ENCODE measurements around the gene IGFL1.
"Not testable (repeated sequence)": the region's sequence is repeated elsewhere in the genome, so short reads cannot be mapped to it uniquely, and the experiment has no call there.

Gene IGFL1

DNA sequence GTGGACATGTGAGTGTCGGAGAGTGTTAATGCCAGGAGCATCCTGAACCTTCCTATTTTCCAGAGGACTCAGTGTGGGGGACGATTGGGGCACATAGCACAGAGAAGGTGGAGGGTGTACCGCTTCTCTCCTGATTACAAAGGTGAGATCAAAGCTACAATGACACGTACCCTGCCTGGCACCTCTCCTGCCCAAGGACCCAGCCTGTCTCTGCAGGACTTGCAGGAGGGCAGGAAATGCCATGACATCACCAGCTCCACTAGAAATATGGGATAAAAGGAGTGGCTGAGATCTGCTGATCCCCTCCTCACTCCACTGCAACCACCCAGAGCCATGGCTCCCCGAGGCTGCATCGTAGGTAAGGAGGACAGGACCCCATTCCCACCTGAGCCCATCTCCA, at the start of gene IGFL1:
Gene IGFL1 (plus strand): TSS at position 301 of the 400 bp plus-strand sequence. CDS start 33 bp downstream, at position 334.
- DNase-seq: no peak

DNA sequence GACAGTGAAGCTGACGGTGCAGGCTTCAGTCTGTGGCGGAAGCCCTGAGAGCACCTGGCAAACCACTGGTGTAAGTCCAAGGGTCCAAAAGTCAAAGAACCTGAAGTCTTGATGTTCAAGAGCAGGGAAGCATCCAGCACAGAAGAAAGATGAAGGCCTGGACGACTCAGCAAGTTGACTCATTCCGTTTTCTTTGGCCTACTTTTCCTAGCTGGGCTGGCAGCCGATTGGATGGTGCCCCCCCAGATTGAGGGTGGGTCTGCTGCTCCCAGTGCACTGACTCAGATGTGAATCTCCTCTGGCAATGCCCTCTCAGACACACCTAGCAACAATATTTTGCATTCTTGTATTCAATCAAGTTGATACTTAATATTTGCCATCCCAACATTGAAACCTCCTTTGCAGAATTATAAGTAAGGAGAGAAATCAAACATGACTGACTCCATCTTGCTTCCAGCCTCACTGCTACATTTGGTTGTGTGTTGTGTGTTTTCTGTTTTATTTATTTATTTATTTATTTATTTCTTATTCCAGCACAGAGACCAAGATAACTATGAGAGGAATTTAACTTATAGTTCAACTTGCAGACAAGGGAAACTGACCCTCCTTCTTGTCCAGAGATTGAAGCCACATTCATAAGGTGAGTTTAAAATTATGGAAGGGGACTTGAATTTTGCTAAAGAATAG, 48.7 kb upstream of the IGFL1 start:
- peak; percentile 23 for DNase-seq

DNA sequence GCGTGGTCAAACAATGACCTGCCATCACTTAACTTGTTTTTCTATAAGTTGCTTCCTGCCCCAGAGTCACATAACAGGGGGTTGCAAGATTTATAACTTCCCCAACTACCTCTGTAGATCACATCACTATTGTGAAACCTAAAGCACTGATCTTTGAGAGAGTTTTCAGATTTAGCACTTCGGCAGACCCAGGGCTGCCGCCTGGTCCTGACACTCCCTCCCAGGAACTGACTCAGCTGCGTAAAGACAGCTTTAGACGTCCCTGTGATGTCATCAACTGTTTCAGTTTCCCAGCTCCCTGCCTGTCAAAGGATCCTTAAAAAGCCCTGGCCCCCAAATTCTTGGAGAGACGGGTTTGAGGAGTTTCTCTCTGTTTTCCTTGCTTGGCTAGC, 48.2 kb upstream of the IGFL1 start:
- no peak for DNase-seq

DNA sequence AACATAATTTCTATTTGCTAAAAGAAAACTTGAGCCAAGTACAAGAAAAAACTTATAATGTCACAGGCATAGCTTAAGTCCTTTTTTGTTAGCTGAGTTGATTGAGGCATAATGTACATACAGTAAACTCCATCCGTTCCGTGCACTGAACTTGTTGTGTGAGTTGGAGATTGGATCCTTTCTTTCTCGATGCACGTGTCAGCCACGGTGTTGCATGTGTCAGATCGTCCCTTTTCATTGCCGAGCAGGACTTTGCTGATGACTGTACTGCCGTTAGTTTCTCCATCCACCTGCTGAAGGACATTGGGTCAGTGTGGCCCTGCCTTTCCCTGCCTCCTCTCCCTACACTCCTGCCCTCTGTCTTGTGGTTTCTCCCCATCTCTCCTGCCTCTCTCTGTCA, 47.1 kb upstream of the IGFL1 start:
- no peak for DNase-seq

GRCh38 chr19:46184775-46185710, 44.5 kb upstream of the IGFL1 start:
- DNase-seq: not testable (repeated sequence)

GRCh38 chr19:46186101-46186716, 43.3 kb upstream of the IGFL1 start:
- no peak for DNase-seq

GRCh38 chr19:46186717-46187101, 42.8 kb upstream of the IGFL1 start:
- no peak for DNase-seq

DNA sequence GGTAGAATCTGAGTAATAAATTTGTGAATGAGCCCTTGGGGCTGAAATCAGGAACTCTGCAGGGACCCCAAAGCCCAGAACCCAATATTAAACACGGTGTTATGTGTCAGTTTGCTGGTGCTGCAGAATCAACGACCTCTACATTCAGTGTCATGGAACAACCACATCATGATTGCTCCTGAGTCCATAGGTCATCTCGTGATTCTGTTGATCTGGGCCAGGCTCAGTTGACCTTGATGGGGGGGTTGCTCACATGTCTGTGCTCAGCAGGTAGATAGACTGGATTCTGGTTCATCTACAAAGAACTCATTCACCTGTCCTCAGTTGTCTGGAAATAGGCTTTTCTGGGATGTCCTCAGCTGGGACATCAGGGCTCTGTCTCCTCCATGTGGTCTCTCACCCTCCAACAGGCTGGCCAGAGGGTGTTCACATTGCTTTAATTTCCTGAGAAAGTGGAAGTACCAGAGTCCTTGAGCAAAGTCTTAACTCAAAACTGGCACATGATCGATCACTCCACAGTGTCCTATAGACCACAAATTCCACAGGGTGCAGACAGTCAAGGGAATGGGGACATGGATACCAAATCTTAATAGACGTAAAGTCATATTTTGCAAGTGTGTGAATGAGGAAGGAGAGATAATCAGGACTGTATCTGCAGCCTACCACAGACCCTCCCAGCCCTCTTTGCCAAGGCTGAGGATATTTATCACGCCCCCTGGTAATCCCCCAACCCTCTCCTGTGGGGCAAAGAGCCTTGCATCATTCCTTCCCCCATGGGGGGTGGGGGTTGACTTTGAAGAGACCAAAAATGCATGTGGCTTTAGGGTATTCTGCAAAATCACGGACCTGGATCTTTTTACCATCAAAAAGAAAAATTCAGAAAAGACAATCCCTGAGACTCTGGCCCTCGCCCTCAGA, 39.3 kb upstream of the IGFL1 start:
- DNase-seq: no peak

GRCh38 chr19:46191356-46191755, 38.2 kb upstream of the IGFL1 start:
- DNase-seq: no peak

DNA sequence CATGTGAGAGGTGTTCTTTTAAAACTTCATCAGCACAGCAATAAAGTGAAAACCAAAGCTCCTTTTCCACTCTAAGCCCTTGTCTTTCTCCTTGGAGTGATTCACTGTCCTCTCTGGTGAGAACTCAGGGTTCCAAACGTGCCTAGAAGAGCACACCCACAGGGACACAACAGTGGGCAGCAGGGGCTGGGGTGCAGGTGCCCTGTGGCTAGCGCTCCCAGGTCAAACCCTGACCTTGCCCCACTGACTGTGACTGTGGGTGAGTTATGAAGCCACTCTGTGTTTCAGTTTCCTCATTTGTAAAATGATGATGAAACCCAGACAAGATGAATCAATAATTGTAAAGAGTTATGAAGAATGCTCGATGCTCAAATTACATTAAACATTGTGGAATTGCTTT, 37.6 kb upstream of the IGFL1 start:
- no peak for DNase-seq

DNA sequence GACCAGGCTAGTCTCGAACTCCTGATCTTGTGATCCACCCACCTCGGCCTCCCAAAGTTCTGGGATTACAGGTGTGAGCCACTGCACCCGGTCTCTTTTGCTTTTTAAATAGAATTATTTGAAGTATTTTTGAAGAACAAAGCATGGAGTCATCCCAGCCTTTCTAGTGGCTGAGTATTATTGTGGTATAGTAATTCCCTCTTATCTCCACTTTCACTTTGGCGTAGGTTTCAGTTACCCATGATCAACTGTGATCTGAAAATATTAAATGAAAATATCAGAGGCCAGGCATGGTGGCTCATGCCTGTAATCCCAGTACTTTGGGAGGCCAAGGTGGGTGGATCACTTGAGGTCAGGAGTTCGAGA, 36.9 kb upstream of the IGFL1 start:
- DNase-seq: not testable (repeated sequence)

DNA sequence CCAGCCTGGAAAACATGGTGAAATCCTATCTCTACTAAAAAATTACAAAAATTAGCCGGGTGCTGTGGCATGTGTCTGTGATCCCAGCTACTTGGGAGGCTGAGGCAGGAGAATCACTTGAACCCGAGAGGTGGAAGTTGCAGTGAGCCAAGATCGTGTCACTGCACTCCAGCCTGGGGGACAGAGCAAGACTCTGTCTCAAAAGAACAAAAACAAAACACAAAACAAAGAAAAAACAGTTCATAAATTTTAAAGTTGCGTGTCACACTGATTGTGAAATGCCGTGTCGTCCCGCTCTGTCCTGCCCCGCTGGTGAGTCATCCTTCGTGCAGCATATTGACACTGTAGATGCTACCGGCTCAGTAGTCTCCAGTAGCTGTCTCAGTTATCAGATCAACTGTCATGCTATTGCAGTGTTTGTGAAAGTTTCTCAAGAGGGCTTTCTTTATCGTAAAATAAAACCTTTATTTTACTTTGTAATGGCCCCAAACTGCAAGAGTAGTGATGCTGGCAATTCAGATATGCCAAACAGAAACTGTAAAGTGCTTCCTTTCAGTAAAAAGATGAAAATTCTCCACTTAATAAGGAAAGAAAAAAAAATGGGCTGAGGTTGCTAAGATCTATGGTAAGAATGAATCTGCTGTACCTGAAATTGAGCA, 36.4 kb upstream of the IGFL1 start:
- DNase-seq: no peak

DNA sequence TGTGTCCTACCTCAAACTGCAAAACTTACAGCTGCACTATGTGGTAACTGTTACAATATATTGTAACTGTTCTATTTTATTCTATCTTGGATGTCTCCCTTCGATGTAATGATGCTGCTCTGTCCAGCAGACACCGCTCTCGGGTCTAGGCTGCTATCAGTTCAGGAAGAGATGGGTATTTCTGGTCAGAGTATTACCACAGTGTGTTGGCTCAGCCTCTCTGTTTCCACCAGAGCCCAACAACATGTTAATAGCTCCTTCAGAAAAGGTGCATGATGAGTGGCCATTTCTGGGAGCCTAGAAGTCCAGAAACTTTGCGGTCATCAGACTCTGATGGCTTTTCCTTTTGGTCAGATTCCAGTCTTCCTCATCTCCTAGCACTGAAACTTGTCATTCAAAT, 35.9 kb upstream of the IGFL1 start:
- DNase-seq: no peak

GRCh38 chr19:46195104-46195503, 34.4 kb upstream of the IGFL1 start:
- DNase-seq: no peak

GRCh38 chr19:46195919-46196318, 33.6 kb upstream of the IGFL1 start:
- not testable (repeated sequence) for DNase-seq

DNA sequence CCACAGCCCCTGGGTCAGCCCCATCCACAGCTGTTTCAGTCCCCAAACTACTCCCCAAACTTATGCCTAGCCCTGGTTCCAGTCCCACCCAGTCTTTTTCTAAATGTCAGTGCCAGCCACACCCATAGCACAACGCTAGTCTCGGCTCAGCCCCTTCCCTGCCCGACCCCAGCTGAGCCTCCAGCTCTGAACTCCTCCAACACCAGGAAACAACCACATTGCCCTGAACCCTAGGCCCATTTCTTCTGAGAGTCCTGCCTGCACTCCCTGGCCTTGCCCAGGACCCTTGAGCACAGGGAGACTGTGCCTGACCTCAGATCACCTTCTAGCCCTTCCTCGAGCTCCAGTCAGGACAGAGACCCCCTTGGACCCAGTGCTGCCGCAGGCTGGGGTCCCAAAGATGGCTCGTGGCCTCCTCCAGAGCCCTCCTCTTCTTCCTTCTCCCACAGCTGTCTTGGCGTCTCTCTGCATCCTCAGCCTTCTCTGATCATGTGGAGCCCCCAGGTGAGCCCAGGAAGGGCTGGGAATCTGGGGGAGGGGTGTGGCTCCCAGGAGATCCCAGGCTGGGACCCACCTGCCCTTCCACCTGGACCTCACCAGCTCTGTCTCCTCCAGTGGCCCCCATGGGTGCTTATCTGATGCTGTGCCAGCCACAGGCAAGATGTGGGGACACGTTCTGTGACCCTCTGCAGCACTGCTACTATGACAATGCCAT, 33.0 kb upstream of the IGFL1 start:
- no peak for DNase-seq

DNA sequence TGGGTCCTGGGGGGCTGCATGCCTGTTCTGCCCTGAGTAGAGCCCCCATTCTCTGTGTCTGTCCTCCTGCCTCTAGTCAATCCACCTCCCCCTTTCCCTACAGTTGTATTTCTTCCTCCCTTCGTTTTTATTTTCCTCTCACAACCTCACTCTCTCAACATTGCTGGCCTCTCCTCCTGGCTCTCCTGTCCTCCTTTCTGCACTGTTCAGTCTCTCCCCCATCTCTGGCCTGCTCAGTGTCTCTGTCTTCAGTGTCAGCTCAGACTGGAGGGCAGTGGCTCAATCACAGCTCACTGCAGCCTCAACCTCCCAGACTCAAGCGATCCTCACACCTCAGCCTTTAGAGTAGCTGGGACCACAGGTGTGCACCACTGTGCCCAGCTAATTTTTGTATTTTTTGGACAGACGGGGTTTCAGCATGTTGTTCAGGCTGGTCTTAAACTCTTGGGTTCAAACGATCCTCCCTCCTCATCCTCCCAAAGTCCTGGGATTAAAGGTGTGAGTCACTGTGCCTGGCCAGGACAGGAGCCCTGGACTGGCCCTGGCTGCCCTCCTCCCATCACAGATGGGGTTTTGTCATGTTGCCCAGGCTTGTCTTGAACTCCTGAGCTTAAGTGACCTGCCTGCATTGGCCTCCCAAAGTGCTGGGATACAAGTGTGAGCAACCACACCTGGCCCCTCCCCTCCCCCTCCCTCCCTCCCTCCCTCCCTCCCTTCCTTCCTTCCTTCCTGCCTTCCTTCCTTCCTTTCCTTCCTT, 32.0 kb upstream of the IGFL1 start:
- no peak for DNase-seq

DNA sequence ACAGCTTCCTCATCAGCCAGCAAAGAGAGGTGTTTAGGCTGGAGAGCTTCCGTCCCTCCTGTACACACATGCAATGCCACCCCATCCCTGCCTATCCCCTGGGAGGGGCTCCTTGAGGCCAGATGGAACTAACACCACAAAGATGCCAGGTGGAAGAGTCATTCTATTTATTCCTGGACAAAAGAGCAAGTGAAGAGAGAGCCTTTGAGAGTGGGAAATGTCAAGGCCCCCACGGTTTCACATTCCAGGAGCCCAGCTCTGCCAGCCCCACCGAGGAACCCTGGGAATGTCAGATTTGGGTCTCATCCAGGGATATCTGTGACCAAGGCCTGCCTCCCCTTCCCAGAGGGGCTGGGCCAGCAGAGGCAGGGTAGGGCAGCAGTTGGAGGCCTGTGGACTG, 30.8 kb upstream of the IGFL1 start:
- no peak for DNase-seq

- DNase-seq: no peak
These were observed 27.9 kb upstream of the IGFL1 start for GRCh38 chr19:46201454-46202310.

DNA sequence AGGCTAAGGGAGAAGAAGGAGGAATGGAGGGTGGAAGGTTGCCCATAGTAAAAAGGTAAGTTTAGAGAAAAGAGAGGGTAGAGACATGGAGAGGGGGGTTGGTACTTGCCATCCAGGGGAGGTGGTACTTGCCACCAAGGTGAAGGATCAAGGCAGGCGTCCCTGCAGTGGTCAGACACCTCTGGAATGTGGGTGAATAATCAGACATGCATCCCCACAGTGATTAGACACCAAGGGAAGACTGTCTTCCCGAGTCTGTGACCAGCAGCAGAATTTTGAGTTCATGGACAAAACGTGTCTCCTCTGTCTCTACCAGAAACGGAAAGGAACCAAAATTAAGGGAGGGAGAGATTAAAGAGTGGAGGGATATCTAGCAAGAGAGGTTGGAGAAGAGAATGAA, 27.1 kb upstream of the IGFL1 start:
- no peak for DNase-seq
